Measurements from ENCODE around the gene DDX49. TPM values are rescaled to one million over a fixed set of nuclear protein-coding genes. Genes with fewer than 3 reads are reported as not detected.

DDX49 gene
- total and polyA plus RNA-seq, 9 of the 15 experiments (the other 6 are each of a cell fraction or from before 2014, with no cell fraction given): 1.1 to 113 (median 45.7) TPM

- H3K4me2 ChIP-seq (ENCODE audit: insufficient read depth, low read length): no peak overlapping the region
- ChIA-PET CTCF (ENCODE audit: low intra/inter-chr PET ratio) (interaction anchor here (1.7 kb wide), 1 partner anchor 90 kb away, joined by 11 read pairs; no protein-coding TSS in a partner anchor), POLR2A (interaction anchor here (1.0 to 1.4 kb wide), 2 partner anchors 10 to 23 kb away, joined by 3 to 4 read pairs; partner anchors contain the start of genes COPE and DDX49)
- intact Hi-C loops (cut with micrococcal nuclease): loop anchor here (5.0 kb wide), 1 partner anchor 241 kb away; the partner anchor contains the start of gene TMEM161A
- no peak overlapping the region for H2AFZ ChIP-seq (ENCODE audit: low read depth, low read length)
- no peak overlapping the region for H3K4me3 ChIP-seq
- peaks cover 3% of the 10 kb centered on the region for H3K9me1 ChIP-seq (ENCODE audit: control insufficient read depth, insufficient read depth, low read length)
- H3K4me1 ChIP-seq (replicated peaks in 1 of 2; ENCODE audit: control insufficient read depth in 2 of 2, insufficient read depth in 2 of 2, low read length in 2 of 2): peaks cover 12 to 63% of the 10 kb centered on the region in 2 experiments
- no TSS peak for BruUV-seq (replicated peaks)
- FAIRE-seq: no peak
- TF ChIP-seq CBX8 (IDR thresholded peaks at IDR 0.05; ENCODE audit: borderline replicate concordance, extremely low read depth, low read depth, low read length, poor library complexity, severe bottlenecking): no peak
- 0 out of 2 replicates have a peak, but pooled peaks have one; percentile 30 for TF ChIP-seq HDAC6 (IDR thresholded peaks at IDR 0.05; ENCODE audit: low read depth, low read length)
- H3K9ac ChIP-seq (ENCODE audit: insufficient read depth in 1 of 2, low read depth in 2 of 2, low read length in 2 of 2): no peak overlapping the region
- H3K9me3 ChIP-seq (replicated peaks; ENCODE audit: control insufficient read depth, insufficient read depth, low read depth, low read length): no peaks in the 10 kb centered on the region
- no peak for ATAC-seq
- DNase-seq (ENCODE audit: extremely low read depth in 1 of 4, low spot score in 3 of 4): no peak
- peaks cover 17% of the 10 kb centered on the region for H4K20me1 ChIP-seq (replicated peaks; ENCODE audit: control insufficient read depth, insufficient read depth, low read length)
- no peak overlapping the region for H3K27ac ChIP-seq (ENCODE audit: extremely low read depth, low read depth, low read length)
- H3K36me3 ChIP-seq (ENCODE audit: control insufficient read depth, insufficient read depth, low read length): peaks cover 24% of the 10 kb centered on the region; the same call in 1 of the 3 replicates
- in situ Hi-C loops (cut with MboI): no loop called here
- H3K79me2 ChIP-seq (ENCODE audit: control insufficient read depth, insufficient read depth, low read length): no peaks in the 10 kb centered on the region
- H3K27me3 ChIP-seq (ENCODE audit: control insufficient read depth in 2 of 2, insufficient read depth in 2 of 2, low read length in 2 of 2): peaks cover 0 to 5% of the 10 kb centered on the region in 2 experiments; a peak in 1 of 5 replicates
- WGBS (ENCODE audit: insufficient coverage, low coverage, missing lambda C conversion rate): 63% methylated on average over 11 of the region's 33 CpGs
Measured at GRCh38 chr19:18896421-18896841, 23.1 kb upstream of the DDX49 start.

Measured in K562 (cell line).